Activated CD8-positive, alpha-beta memory T cell treated with anti-CD3 and anti-CD28 coated beads, Interleukin-2, amount 50 U/mL, for 4 hours (primary cell): ENCODE measurements around the gene LRRC49.

Source experiments
- DNase-seq: peaks from one replicate; pipeline ENCODE4 v3.0.0-alpha.2; 2020

The LRRC49 gene

GRCh38 chr15:71093054-71094024 lies 200.7 kb downstream of the LRRC49 start:
- DNase-seq, result no peak

GRCh38 chr15:71094137-71094536 lies 201.5 kb downstream of the LRRC49 start:
- DNase-seq, result no peak

- no peak for DNase-seq
Observed at GRCh38 chr15:71096676-71097075, 204.1 kb downstream of the LRRC49 start.

- DNase-seq, result no peak
Observed at GRCh38 chr15:71097890-71098289, 205.3 kb downstream of the LRRC49 start.

- DNase-seq, result no peak
Observed at GRCh38 chr15:71098920-71099319, 206.3 kb downstream of the LRRC49 start.
